ENCODE measurements around the gene OSBPL6.

Gene OSBPL6

GRCh38 chr2:178291703-178292102 is 97.4 kb downstream of the OSBPL6 start:
- no peak for DNase-seq (ENCODE audit: low read depth)
- no peak overlapping the region for H3K4me3 ChIP-seq (ENCODE audit: low read depth, low read length)
- no peak for TF ChIP-seq CTCF (IDR thresholded peaks at IDR 0.05; ENCODE audit: low read depth, low read length, missing control alignments)

GRCh38 chr2:178292586-178292985 is 98.3 kb downstream of the OSBPL6 start:
- TF ChIP-seq CTCF (IDR thresholded peaks at IDR 0.05; ENCODE audit: low read depth, low read length, missing control alignments) = no peak
- no peak overlapping the region for H3K4me3 ChIP-seq (ENCODE audit: low read depth, low read length)
- no peak for DNase-seq (ENCODE audit: low read depth)

- TF ChIP-seq CTCF (IDR thresholded peaks at IDR 0.05; ENCODE audit: low read depth, low read length, missing control alignments) = no peak
- H3K4me3 ChIP-seq (ENCODE audit: low read depth, low read length) = no peak overlapping the region
- DNase-seq (ENCODE audit: low read depth) = no peak
These were observed 100.8 kb downstream of the OSBPL6 start for GRCh38 chr2:178295115-178295514.

- DNase-seq (ENCODE audit: low read depth) = no peak
- H3K4me3 ChIP-seq (ENCODE audit: low read depth, low read length) = no peak overlapping the region
- TF ChIP-seq CTCF (IDR thresholded peaks at IDR 0.05; ENCODE audit: low read depth, low read length, missing control alignments) = no peak
These were observed 101.6 kb downstream of the OSBPL6 start for GRCh38 chr2:178295906-178296305.

- no peak for DNase-seq (ENCODE audit: low read depth)
- no peak for TF ChIP-seq CTCF (IDR thresholded peaks at IDR 0.05; ENCODE audit: low read depth, low read length, missing control alignments)
- H3K4me3 ChIP-seq (ENCODE audit: low read depth, low read length) = no peak overlapping the region
These were observed 102.2 kb downstream of the OSBPL6 start for GRCh38 chr2:178296394-178297090.

GRCh38 chr2:178297091-178297411 is 102.7 kb downstream of the OSBPL6 start:
- H3K4me3 ChIP-seq (ENCODE audit: low read depth, low read length) = no peak overlapping the region
- no peak for TF ChIP-seq CTCF (IDR thresholded peaks at IDR 0.05; ENCODE audit: low read depth, low read length, missing control alignments)
- no peak for DNase-seq (ENCODE audit: low read depth)

- TF ChIP-seq CTCF (IDR thresholded peaks at IDR 0.05; ENCODE audit: low read depth, low read length, missing control alignments) = no peak
These were observed 104.5 kb downstream of the OSBPL6 start for GRCh38 chr2:178298785-178299212.

More at GRCh38 chr2:178298785-178299212, 104.5 kb downstream of the OSBPL6 start:
- no peak overlapping the region for H3K4me3 ChIP-seq (ENCODE audit: low read depth, low read length)
- DNase-seq (ENCODE audit: low read depth) = no peak
